GM06990 (cell line): ENCODE data around the gene APOL1.

ENCODE experiments used
- DNase-seq: peaks from one replicate; pipeline ENCODE4 v3.0.0-alpha.2; 2011; ENCODE audit not compliant: insufficient read length; ENCODE audit errors: extremely low read depth
- H3K27me3 ChIP-seq: replicated peaks from 2 replicates; pipeline ENCODE4 v1.6.0; 2011; ENCODE audit warnings: low read length; ENCODE audit not compliant: control insufficient read depth, insufficient read depth
- H3K36me3 ChIP-seq: 2 replicates; pipeline ENCODE4 v1.5.1; 2011; ENCODE audit warnings: low read length; ENCODE audit not compliant: control insufficient read depth, insufficient read depth
- H3K4me3 ChIP-seq: replicated peaks from 2 replicates; pipeline ENCODE4 v1.5.1; 2011; ENCODE audit warnings: low read depth, mild to moderate bottlenecking, control low read depth, low read length
- CTCF ChIP-seq: IDR thresholded peaks from 2 replicates; pipeline ENCODE4 v1.5.1; 2011; ENCODE audit warnings: low read length, control low read depth, mild to moderate bottlenecking, inconsistent platforms; ENCODE audit not compliant: insufficient read depth, poor library complexity, severe bottlenecking

The APOL1 gene

GRCh38 chr22:36291831-36292740 is 39.2 kb downstream of the APOL1 start:
- TF ChIP-seq CTCF: no peak
- DNase-seq: no peak
- Histone ChIP-seq H3K4me3 (no peak overlapping the region), H3K27me3 (no peaks in the 10 kb centered on the region), H3K36me3 (peaks cover 66% of the 10 kb centered on the region)

- no peak for TF ChIP-seq CTCF
- no peaks in the 10 kb centered on the region for H3K27me3 ChIP-seq
- peaks cover 68% of the 10 kb centered on the region for H3K36me3 ChIP-seq
- no peak for DNase-seq
- H3K4me3 ChIP-seq: no peak overlapping the region
Observed at GRCh38 chr22:36292823-36293530, 40.0 kb downstream of the APOL1 start.

GRCh38 chr22:36293606-36294292 is 40.8 kb downstream of the APOL1 start:
- Histone ChIP-seq H3K27me3 (no peaks in the 10 kb centered on the region), H3K36me3 (peaks cover 70% of the 10 kb centered on the region), H3K4me3 (no peak overlapping the region)
- DNase-seq: no peak
- no peak for TF ChIP-seq CTCF

- Histone ChIP-seq H3K27me3 (no peaks in the 10 kb centered on the region), H3K36me3 (peaks cover 70% of the 10 kb centered on the region), H3K4me3 (no peak overlapping the region)
- no peak for DNase-seq
- TF ChIP-seq CTCF: no peak
Observed at GRCh38 chr22:36294293-36294620, 41.3 kb downstream of the APOL1 start.

GRCh38 chr22:36294801-36295200 is 41.9 kb downstream of the APOL1 start:
- Histone ChIP-seq H3K27me3 (no peaks in the 10 kb centered on the region), H3K4me3 (no peak overlapping the region), H3K36me3 (peaks cover 70% of the 10 kb centered on the region)
- no peak for DNase-seq
- TF ChIP-seq CTCF: no peak
